H9 (cell line): Measurements from ENCODE around the gene NFATC1. TPM values are rescaled to one million over a fixed set of nuclear protein-coding genes. Genes with fewer than 3 reads are reported as not detected.

Experiments used
- DNase-seq: peaks from one replicate; pipeline ENCODE4 v3.0.0-alpha.2; 2017
- H2AFZ ChIP-seq: one replicate; pipeline ENCODE4 v1.6.1; 2013; ENCODE audit warnings: mild to moderate bottlenecking, low read length, control low read depth, moderate library complexity
- H2AK5ac ChIP-seq: 2 replicates; pipeline ENCODE4 v1.6.1; 2013; ENCODE audit warnings: low read length, control low read depth, mixed read lengths; ENCODE audit not compliant: insufficient read length
- H2BK120ac ChIP-seq: one replicate; pipeline ENCODE4 v1.6.1; 2013; ENCODE audit warnings: low read depth, mild to moderate bottlenecking, low read length, control low read depth, inconsistent platforms; ENCODE audit not compliant: poor library complexity, severe bottlenecking
- H2BK12ac ChIP-seq: 2 replicates; pipeline ENCODE4 v1.6.1; 2013; ENCODE audit warnings: low read length, control low read depth, mixed read lengths, low read depth; ENCODE audit not compliant: insufficient read length
- H2BK15ac ChIP-seq: 2 replicates; pipeline ENCODE4 v1.6.1; 2013; ENCODE audit warnings: low read depth, low read length, control low read depth
- H2BK20ac ChIP-seq: one replicate; pipeline ENCODE4 v1.6.1; 2013; ENCODE audit warnings: low read depth, mild to moderate bottlenecking, low read length, control low read depth, inconsistent platforms; ENCODE audit not compliant: poor library complexity, severe bottlenecking
- H2BK5ac ChIP-seq: 2 replicates; pipeline ENCODE4 v1.6.1; 2013; ENCODE audit warnings: low read length, control low read depth, mixed read lengths; ENCODE audit not compliant: insufficient read length
- H3K14ac ChIP-seq: 2 replicates; pipeline ENCODE4 v1.6.1; 2013; ENCODE audit warnings: low read length, control low read depth; ENCODE audit not compliant: insufficient read depth
- H3K18ac ChIP-seq: 2 replicates; pipeline ENCODE4 v1.6.1; 2013; ENCODE audit warnings: low read depth, mild to moderate bottlenecking, mixed read lengths, low read length, control low read depth; ENCODE audit not compliant: insufficient read length
- H3K23ac ChIP-seq: 2 replicates; pipeline ENCODE4 v1.6.1; 2013; ENCODE audit warnings: low read length, control low read depth, mixed read lengths, low read depth; ENCODE audit not compliant: insufficient read length
- H3K23me2 ChIP-seq: 2 replicates; pipeline ENCODE4 v1.6.1; 2013; ENCODE audit warnings: low read depth, mild to moderate bottlenecking, mixed read lengths, low read length, control low read depth; ENCODE audit not compliant: insufficient read length, poor library complexity, severe bottlenecking
- H3K27ac ChIP-seq: 2 replicates; pipeline ENCODE4 v1.5.1; 2013; ENCODE audit warnings: low read length, control low read depth, mixed read lengths, low read depth; ENCODE audit not compliant: insufficient read length
- H3K27me3 ChIP-seq: 2 replicates; pipeline ENCODE4 v1.6.1; 2013; ENCODE audit warnings: low read length, control low read depth, inconsistent platforms; ENCODE audit not compliant: insufficient read depth
- H3K4ac ChIP-seq: 2 replicates; pipeline ENCODE4 v1.6.1; 2013; ENCODE audit warnings: low read depth, mild to moderate bottlenecking, control low read depth, inconsistent platforms, low read length, moderate library complexity
- H3K4me1 ChIP-seq: 2 replicates; pipeline ENCODE4 v1.6.1; 2013; ENCODE audit warnings: low read length, control low read depth, inconsistent platforms; ENCODE audit not compliant: insufficient read depth
- H3K4me2 ChIP-seq: 2 replicates; pipeline ENCODE4 v1.6.1; 2013; ENCODE audit warnings: low read length, control low read depth, mixed read lengths; ENCODE audit not compliant: insufficient read length, insufficient read depth
- H3K56ac ChIP-seq: 2 replicates; pipeline ENCODE4 v1.6.1; 2013; ENCODE audit warnings: low read depth, mild to moderate bottlenecking, mixed read lengths, low read length, control low read depth; ENCODE audit not compliant: insufficient read length
- H3K79me1 ChIP-seq: 2 replicates; pipeline ENCODE4 v1.6.1; 2013; ENCODE audit warnings: low read depth, mild to moderate bottlenecking, moderate library complexity, low read length, control low read depth, inconsistent platforms; ENCODE audit not compliant: insufficient read depth, poor library complexity, severe bottlenecking
- H3K79me2 ChIP-seq: 2 replicates; pipeline ENCODE4 v1.6.1; 2013; ENCODE audit warnings: low read length, control low read depth, inconsistent platforms; ENCODE audit not compliant: insufficient read depth
- H3K9ac ChIP-seq: 2 replicates; pipeline ENCODE4 v1.6.1; 2013; ENCODE audit warnings: low read length, control low read depth, mixed read lengths; ENCODE audit not compliant: insufficient read length; ENCODE audit errors: extremely low read depth
- H3K9me3 ChIP-seq: one replicate; pipeline ENCODE4 v1.6.1; 2013; ENCODE audit warnings: low read depth, low read length, inconsistent platforms; ENCODE audit not compliant: control insufficient read depth
- H3T11ph ChIP-seq: one replicate; pipeline ENCODE4 v1.6.1; 2013; ENCODE audit warnings: mild to moderate bottlenecking, low read length, control low read depth, inconsistent platforms
- H4K20me1 ChIP-seq: one replicate; pipeline ENCODE4 v1.6.1; 2013; ENCODE audit not compliant: control insufficient read depth, insufficient read length, insufficient read depth
- H4K5ac ChIP-seq: 2 replicates; pipeline ENCODE4 v1.6.1; 2013; ENCODE audit warnings: low read depth, mild to moderate bottlenecking, mixed read lengths, low read length, control low read depth; ENCODE audit not compliant: insufficient read length
- H4K8ac ChIP-seq: replicated peaks from 2 replicates; pipeline ENCODE4 v1.6.1; 2013; ENCODE audit warnings: low read length, control low read depth, mixed read lengths, low read depth; ENCODE audit not compliant: insufficient read length
- H4K91ac ChIP-seq: 2 replicates; pipeline ENCODE4 v1.6.1; 2013; ENCODE audit warnings: low read depth, mild to moderate bottlenecking, moderate library complexity, mixed read lengths, low read length, control low read depth; ENCODE audit not compliant: insufficient read length
- H3K27ac Mint-ChIP-seq, 3 experiments: 2 replicates in 2 of 3; 3 replicates in 1 of 3; pipeline ENCODE4 v1.8.0; 2020 to 2021; ENCODE audit warnings: mixed read lengths in 3 of 3, mild to moderate bottlenecking in 1 of 3, moderate library complexity in 1 of 3
- H3K27me3 Mint-ChIP-seq: 2 replicates; pipeline ENCODE4 v1.8.0; 2021; ENCODE audit warnings: low read depth, mild to moderate bottlenecking, moderate library complexity, mixed read lengths
- H3K36me3 Mint-ChIP-seq, 3 experiments: 2 replicates in 2 of 3; 3 replicates in 1 of 3; pipeline ENCODE4 v1.8.0; 2020 to 2021; ENCODE audit warnings: low read depth in 3 of 3, mixed read lengths in 3 of 3; ENCODE audit not compliant: insufficient read depth in 1 of 3
- H3K4me1 Mint-ChIP-seq, 2 experiments: 2 replicates each; pipeline ENCODE4 v1.8.0; 2020; ENCODE audit warnings: mixed read lengths in 2 of 2
- H3K4me3 Mint-ChIP-seq, 2 experiments: 2 replicates in 1 of 2; 3 replicates in 1 of 2; pipeline ENCODE4 v1.8.0; 2020 to 2021; ENCODE audit warnings: mild to moderate bottlenecking in 2 of 2, mixed read lengths in 2 of 2, moderate library complexity in 1 of 2
- H3K9me3 Mint-ChIP-seq, 2 experiments: 2 replicates in 1 of 2; 3 replicates in 1 of 2; pipeline ENCODE4 v1.8.0; 2020; ENCODE audit warnings: mild to moderate bottlenecking in 2 of 2, mixed read lengths in 2 of 2, moderate library complexity in 1 of 2
- WGBS: extraction: QIAGEN DNeasy Blood & Tissue Kit; methylation state at CpG from one replicate; pipeline ENCODE4 v1.1.7; 2013; ENCODE audit warnings: missing lambda C conversion rate, low lambda C conversion rate, mixed read lengths; ENCODE audit not compliant: insufficient read length; ENCODE audit errors: extremely low coverage; 5-methylcytosine and 5-hydroxymethylcytosine counted together
- total RNA-seq: library from RNA; stranded (reverse); gene quantifications from 2 replicates; pipeline ENCODE4 v1.2.1, GENCODE V29; 2021
- TF ChIP-seq, protein P1 (sequence below): fragments of 200-600 bp; sonication (generic); conservative IDR thresholded peaks from 3 replicates; pipeline ENCODE4 v1.8.0; 2021; ENCODE audit warnings: antibody characterized with exemption, mild to moderate bottlenecking

Gene NFATC1
- total RNA-seq, 1 experiment from 2014 or later = 5.5 TPM

DNA sequence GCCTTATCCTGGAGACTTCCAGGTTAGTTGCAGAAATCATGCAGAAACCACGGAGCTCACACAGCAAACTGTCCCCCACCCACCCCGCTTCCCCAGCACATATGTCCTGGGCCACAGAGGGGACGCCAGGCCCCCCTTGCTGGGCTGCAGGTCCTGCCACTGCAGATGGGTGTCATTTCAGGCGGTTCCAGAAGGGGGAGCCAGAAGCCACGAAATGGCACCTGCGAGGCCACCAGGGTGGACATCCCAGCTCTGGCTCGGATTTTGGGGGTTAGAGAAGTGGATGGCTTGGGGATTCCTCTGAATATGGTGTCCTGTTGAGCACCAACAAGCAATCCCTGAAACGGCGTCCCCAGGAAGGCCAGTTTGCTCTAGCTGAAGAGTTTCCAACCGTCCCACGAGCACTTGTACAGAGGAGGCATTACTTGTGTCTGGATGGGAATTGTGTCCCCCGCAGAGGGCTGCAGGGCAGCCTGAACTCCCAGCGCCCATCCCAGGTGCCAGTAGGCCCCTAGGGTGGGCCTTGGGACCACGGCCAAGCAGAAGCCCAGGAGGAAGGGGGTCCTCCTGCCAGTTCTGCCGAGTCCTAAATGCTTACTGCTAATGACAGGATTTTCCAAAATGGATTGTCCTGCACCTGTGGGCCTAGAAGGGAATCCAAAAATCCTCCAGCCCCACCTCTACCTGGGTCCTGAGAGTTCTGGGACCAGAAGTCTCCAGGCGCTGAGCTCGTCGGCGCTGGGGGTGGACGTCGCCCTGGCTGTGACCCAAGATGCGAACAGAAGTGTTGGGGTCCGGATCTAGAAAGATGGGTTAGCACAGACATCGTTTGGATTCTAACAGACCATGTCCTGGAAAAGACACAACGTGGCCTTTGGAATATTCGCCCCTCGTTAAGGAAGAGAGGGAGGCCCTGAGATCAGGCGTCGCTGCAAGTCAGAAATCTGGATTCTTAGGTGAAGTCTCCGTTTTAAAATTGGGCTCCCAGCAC is 14.6 kb upstream of the NFATC1 start:
- no peaks in the 10 kb centered on the region for H3K4me1 ChIP-seq
- no peak overlapping the region for H2BK12ac ChIP-seq
- H4K8ac ChIP-seq = no peak overlapping the region
- H3K56ac ChIP-seq = no peak overlapping the region
- no peak overlapping the region for H3K4me2 ChIP-seq
- H2BK15ac ChIP-seq = no peak overlapping the region
- no peak overlapping the region for H3K9ac ChIP-seq
- no peaks in the 10 kb centered on the region for H3K9me3 ChIP-seq
- no peaks in the 10 kb centered on the region for H3K79me2 ChIP-seq
- no peaks in the 10 kb centered on the region for H3K23me2 ChIP-seq
- no peak overlapping the region for H2BK5ac ChIP-seq
- H3K14ac ChIP-seq = no peak overlapping the region
- TF ChIP-seq, protein P1, sequence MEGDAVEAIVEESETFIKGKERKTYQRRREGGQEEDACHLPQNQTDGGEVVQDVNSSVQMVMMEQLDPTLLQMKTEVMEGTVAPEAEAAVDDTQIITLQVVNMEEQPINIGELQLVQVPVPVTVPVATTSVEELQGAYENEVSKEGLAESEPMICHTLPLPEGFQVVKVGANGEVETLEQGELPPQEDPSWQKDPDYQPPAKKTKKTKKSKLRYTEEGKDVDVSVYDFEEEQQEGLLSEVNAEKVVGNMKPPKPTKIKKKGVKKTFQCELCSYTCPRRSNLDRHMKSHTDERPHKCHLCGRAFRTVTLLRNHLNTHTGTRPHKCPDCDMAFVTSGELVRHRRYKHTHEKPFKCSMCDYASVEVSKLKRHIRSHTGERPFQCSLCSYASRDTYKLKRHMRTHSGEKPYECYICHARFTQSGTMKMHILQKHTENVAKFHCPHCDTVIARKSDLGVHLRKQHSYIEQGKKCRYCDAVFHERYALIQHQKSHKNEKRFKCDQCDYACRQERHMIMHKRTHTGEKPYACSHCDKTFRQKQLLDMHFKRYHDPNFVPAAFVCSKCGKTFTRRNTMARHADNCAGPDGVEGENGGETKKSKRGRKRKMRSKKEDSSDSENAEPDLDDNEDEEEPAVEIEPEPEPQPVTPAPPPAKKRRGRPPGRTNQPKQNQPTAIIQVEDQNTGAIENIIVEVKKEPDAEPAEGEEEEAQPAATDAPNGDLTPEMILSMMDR = peak; percentile 87
- peak; percentile 82 for DNase-seq
- H3K27ac ChIP-seq = no peak overlapping the region
- no peaks in the 10 kb centered on the region for H3K27me3 ChIP-seq
- H2BK120ac ChIP-seq = no peak overlapping the region
- H3K9me3 Mint-ChIP-seq = no peaks in the 10 kb centered on the region
- H3K23ac ChIP-seq = no peak overlapping the region
- H2AK5ac ChIP-seq = no peak overlapping the region
- peaks cover 4% of the 10 kb centered on the region; the same call in 1 of the 2 replicates for H3K27me3 Mint-ChIP-seq
- H2AFZ ChIP-seq = no peak overlapping the region
- H3K27ac Mint-ChIP-seq = no peak overlapping the region; a peak in 1 of 7 replicates
- H4K5ac ChIP-seq = no peak overlapping the region
- no peak overlapping the region for H2BK20ac ChIP-seq
- no peak overlapping the region for H4K91ac ChIP-seq
- peaks cover 0 to 3% (median 0%) of the 10 kb centered on the region in 3 experiments; a peak in 3 of 7 replicates for H3K36me3 Mint-ChIP-seq
- H3K4me3 Mint-ChIP-seq = no peak overlapping the region
- WGBS = no CpG with 5 or more reads among the region's 30 CpGs
- H3K4ac ChIP-seq = no peak overlapping the region
- no peak overlapping the region for H3K18ac ChIP-seq
- H3T11ph ChIP-seq = no peak overlapping the region
- no peaks in the 10 kb centered on the region for H4K20me1 ChIP-seq
- H3K4me1 Mint-ChIP-seq = peaks cover 6 to 13% of the 10 kb centered on the region in 2 experiments
- no peaks in the 10 kb centered on the region for H3K79me1 ChIP-seq
